K562 (cell line): Measurements from ENCODE around the gene EPHA10. TPM values are rescaled to one million over a fixed set of nuclear protein-coding genes. Genes with fewer than 3 reads are reported as not detected.
A peak's percentile ranks its signal among the peaks of the same experiment; 100 is the strongest.

Experiments
- ARID3A ChIP-seq: IDR thresholded peaks from 2 replicates; pipeline ENCODE4 v1.6.1; 2012; ENCODE audit warnings: low read depth, low read length, improper control_type of control experiment, borderline replicate concordance
- ASH1L ChIP-seq: fragments of 450-650 bp; IDR thresholded peaks from 2 replicates; pipeline ENCODE4 v1.6.1; 2018; ENCODE audit warnings: borderline replicate concordance, mild to moderate bottlenecking, low read depth; ENCODE audit not compliant: partially characterized antibody
- ATF6 ChIP-seq: sonication (generic); formaldehyde crosslinking; IDR thresholded peaks from 2 replicates; pipeline ENCODE4 v1.4.0; 2020; ENCODE audit warnings: mild to moderate bottlenecking, missing genetic modification reagents
- BRCA1 ChIP-seq, 2 experiments: fragments of 450-650 bp in 1 of 2; sonication (generic) in 1 of 2; formaldehyde crosslinking in 1 of 2; IDR thresholded peaks; 2 replicates each; pipeline versions ENCODE4 v1.5.0 to v1.6.1; 2017 to 2020; ENCODE audit warnings: mild to moderate bottlenecking in 1 of 2, missing genetic modification reagents in 1 of 2
- ETS1 ChIP-seq: conservative IDR thresholded peaks from 2 replicates; pipeline ENCODE4 v1.6.1; 2011; ENCODE audit warnings: low read depth, mild to moderate bottlenecking, low read length; ENCODE audit not compliant: control insufficient read depth
- HCFC1 ChIP-seq: IDR thresholded peaks from 2 replicates; pipeline ENCODE4 v1.6.1; 2012; ENCODE audit warnings: low read depth, low read length, improper control_type of control experiment
- HDAC8 ChIP-seq: fragments of 450-650 bp; IDR thresholded peaks from 2 replicates; pipeline ENCODE4 v1.6.1; 2016; ENCODE audit warnings: mild to moderate bottlenecking, missing genetic modification characterization, moderate library complexity, missing compliant biosample characterization
- NFIX ChIP-seq: fragments of 250-450 bp; sonication (Bioruptor Pico); IDR thresholded peaks from 2 replicates; pipeline ENCODE4 v1.4.0; 2020; ENCODE audit warnings: low read depth, mild to moderate bottlenecking, moderate library complexity
- PRPF4 ChIP-seq: fragments of 200-400 bp; formaldehyde crosslinking; IDR thresholded peaks from one replicate; pipeline ENCODE4 v1.6.1; 2017; ENCODE audit warnings: low read length, low read depth, mild to moderate bottlenecking; ENCODE audit not compliant: insufficient read depth, poor library complexity, severe bottlenecking
- SMARCC2 ChIP-seq: fragments of 450-650 bp; IDR thresholded peaks from 2 replicates; pipeline ENCODE4 v1.6.1; 2017; ENCODE audit warnings: antibody characterized with exemption, moderate library complexity, mild to moderate bottlenecking, low read depth
- TAL1 ChIP-seq: fragments of 450-650 bp; IDR thresholded peaks from 2 replicates; pipeline ENCODE4 v1.6.1; 2016; ENCODE audit warnings: mild to moderate bottlenecking
- TFAP4 ChIP-seq: sonication (generic); formaldehyde crosslinking; IDR thresholded peaks from 2 replicates; pipeline ENCODE4 v1.8.0; 2022; ENCODE audit warnings: missing genetic modification reagents, mild to moderate bottlenecking, moderate library complexity, borderline replicate concordance
- YBX1 ChIP-seq: fragments of 450-650 bp; IDR thresholded peaks from 2 replicates; pipeline ENCODE4 v1.7.1; 2016; ENCODE audit warnings: mild to moderate bottlenecking
- ZNF184 ChIP-seq: sonication (generic); formaldehyde crosslinking; IDR thresholded peaks from 2 replicates; pipeline ENCODE4 v1.5.0; 2020; ENCODE audit warnings: missing genetic modification reagents
- ZNF217 ChIP-seq: sonication (generic); formaldehyde crosslinking; IDR thresholded peaks from 2 replicates; pipeline ENCODE4 v1.8.0; 2022; ENCODE audit warnings: mild to moderate bottlenecking, missing genetic modification reagents
- ZNF232 ChIP-seq: sonication (generic); formaldehyde crosslinking; IDR thresholded peaks from 2 replicates; pipeline ENCODE4 v1.8.0; 2022; ENCODE audit warnings: mild to moderate bottlenecking, missing genetic modification reagents
- ZNF639 ChIP-seq, 2 experiments: fragments of 200-800 bp in 1 of 2; sonication (Bioruptor generic) in 1 of 2; sonication (generic) in 1 of 2; formaldehyde crosslinking in 1 of 2; IDR thresholded peaks in 1 of 2; conservative IDR thresholded peaks in 1 of 2; 2 replicates each; pipeline versions ENCODE4 v1.5.0 to v1.6.1; 2016 to 2020; ENCODE audit warnings: missing compliant biosample characterization in 1 of 2, missing genetic modification characterization in 1 of 2, missing genetic modification reagents in 1 of 2
- polyA plus RNA-seq, 8 experiments: library from polyadenylated mRNA; depleted of rRNA in 4 of 8; stranded (reverse) in 5 of 8; unstranded in 3 of 8; fragments of >200 nt; fragmentation: Nextera tagmentation in 2 of 8; fragmentation: Illumina TruSeq in 1 of 8; extraction: Ambion mirVana in 2 of 8; extraction: Trizol in 1 of 8; gene quantifications; 2 replicates each; pipeline versions ENCODE4 v1.2.1 to v1.2.3, GENCODE V29; 2011 to 2014; ENCODE audit warnings: inconsistent platforms in 1 of 8, missing spikeins in 1 of 8
- total RNA-seq, 7 experiments: library from RNA; depleted of rRNA in 6 of 7; stranded (reverse); fragments of >200 nt in 6 of 7; fragmentation: Illumina TruSeq in 2 of 7; extraction: Trizol in 2 of 7; gene quantifications; 2 replicates each; pipeline versions ENCODE4 v1.2.1 to v1.2.3, GENCODE V29; 2011 to 2021; ENCODE audit warnings: low replicate concordance in 1 of 7

EPHA10 gene
- total and polyA plus RNA-seq, 9 of the 15 experiments (the other 6 are each of a cell fraction or from before 2014, with no cell fraction given), result 0.03 TPM; not detected in 8

GRCh38 chr1:37795340-37796125 lies 30.6 kb upstream of the EPHA10 start (continued):
- TF ChIP-seq ZNF639 (CRISPR knock-in tag; conservative IDR thresholded peaks at IDR 0.05 in 1 of 2, IDR thresholded peaks at IDR 0.05 in 1 of 2) (0 out of 4 replicates have a peak, but pooled peaks of 1 of the 2 experiments have one; percentile 81), ASH1L (no peak), TFAP4 (CRISPR knock-in tag) (peak; percentile 90), ATF6 (CRISPR knock-in tag) (peak; percentile 97), ARID3A (no peak), YBX1 (no peak), ZNF232 (CRISPR knock-in tag) (peak; percentile 96), BRCA1 (IDR thresholded peaks at IDR 0.05) (no peak), BRCA1 (CRISPR knock-in tag; IDR thresholded peaks at IDR 0.05) (no peak), ZNF217 (CRISPR knock-in tag) (peak; percentile 75; the same call in 1 of the 2 replicates), TAL1 (no peak), SMARCC2 (no peak), ETS1 (peak; percentile 87), NFIX (CRISPR knock-in tag) (no peak), HCFC1 (peak; percentile 41; the same call in 1 of the 2 replicates), ZNF184 (CRISPR knock-in tag) (no peak), HDAC8 (tag) (0 out of 2 replicates have a peak, but pooled peaks have one; percentile 42), PRPF4 (no peak)
